ENCODE data around the gene COG4.

- TF ChIP-seq CTCF (IDR thresholded peaks at IDR 0.05) (no peak), POLR2A (IDR thresholded peaks at IDR 0.05) (no peak), POLR2AphosphoS5 (IDR thresholded peaks at IDR 0.05; ENCODE audit: insufficient read depth in 1 of 2, low read depth in 1 of 2) (no peak)
These were observed 13.1 kb downstream of the COG4 start for GRCh38 chr16:70510216-70510615.
